Stimulated activated CD4-positive, alpha-beta T cell treated with anti-CD3 and anti-CD28 coated beads, Interleukin-4, amount 100 ng/mL, for 24 hours (primary cell): ENCODE measurements around the gene PDLIM1.
A peak's percentile ranks its signal among the peaks of the same experiment; 100 is the strongest.
"Not testable (repeated sequence)": the region's sequence is repeated elsewhere in the genome, so short reads cannot be mapped to it uniquely, and the experiment has no call there.

Experiments used
- DNase-seq: peaks from one replicate; pipeline ENCODE4 v3.0.0-alpha.2; 2020

Gene PDLIM1

GRCh38 chr10:95262763-95263518, 27.9 kb downstream of the PDLIM1 start:
- no peak for DNase-seq

- no peak for DNase-seq
Observed at GRCh38 chr10:95261926-95262325, 28.9 kb downstream of the PDLIM1 start.

GRCh38 chr10:95260909-95261552, 29.8 kb downstream of the PDLIM1 start:
- DNase-seq, result no peak

- no peak for DNase-seq
Observed at GRCh38 chr10:95260397-95260881, 30.4 kb downstream of the PDLIM1 start.

GRCh38 chr10:95257849-95258248, 33.0 kb downstream of the PDLIM1 start:
- no peak for DNase-seq

GRCh38 chr10:95256268-95256667, 34.5 kb downstream of the PDLIM1 start:
- DNase-seq, result no peak

GRCh38 chr10:95254629-95255028, 36.2 kb downstream of the PDLIM1 start:
- DNase-seq, result no peak

GRCh38 chr10:95253686-95254085, 37.1 kb downstream of the PDLIM1 start:
- DNase-seq, result no peak

GRCh38 chr10:95253007-95253406, 37.8 kb downstream of the PDLIM1 start:
- no peak for DNase-seq

GRCh38 chr10:95250856-95251255, 39.9 kb downstream of the PDLIM1 start:
- no peak for DNase-seq

GRCh38 chr10:95249467-95249866, 41.3 kb downstream of the PDLIM1 start:
- DNase-seq, result no peak

GRCh38 chr10:95248989-95249388, 41.8 kb downstream of the PDLIM1 start:
- DNase-seq, result no peak

- DNase-seq, result no peak
Observed at GRCh38 chr10:95247881-95248583, 42.8 kb downstream of the PDLIM1 start.

GRCh38 chr10:95247200-95247880, 43.5 kb downstream of the PDLIM1 start:
- DNase-seq, result no peak

- peak; percentile 60 for DNase-seq
Observed at GRCh38 chr10:95246582-95247051, 44.2 kb downstream of the PDLIM1 start.

GRCh38 chr10:95245425-95246055, 45.3 kb downstream of the PDLIM1 start:
- no peak for DNase-seq

- DNase-seq, result no peak
Observed at GRCh38 chr10:95244152-95244551, 46.7 kb downstream of the PDLIM1 start.

GRCh38 chr10:95243318-95243617, 47.5 kb downstream of the PDLIM1 start:
- DNase-seq, result no peak

- DNase-seq, result peak; percentile 21
Observed at GRCh38 chr10:95242581-95243317, 48.1 kb downstream of the PDLIM1 start.

- no peak for DNase-seq
Observed at GRCh38 chr10:95241533-95241932, 49.3 kb downstream of the PDLIM1 start.

GRCh38 chr10:95240811-95241210, 50.0 kb downstream of the PDLIM1 start:
- no peak for DNase-seq

GRCh38 chr10:95240096-95240495, 50.7 kb downstream of the PDLIM1 start:
- not testable (repeated sequence) for DNase-seq
